UCSD-AML1 (cell line): Measurements from ENCODE around the gene CASP5.
"Not testable (repeated sequence)": the region's sequence is repeated elsewhere in the genome, so short reads cannot be mapped to it uniquely, and the experiment has no call there.

ENCODE experiments used
- DNase-seq: peaks from one replicate; lab custom pipeline; 2025; ENCODE audit not compliant: unreplicated experiment; lab: John Stamatoyannopoulos, UW

Gene CASP5

DNA sequence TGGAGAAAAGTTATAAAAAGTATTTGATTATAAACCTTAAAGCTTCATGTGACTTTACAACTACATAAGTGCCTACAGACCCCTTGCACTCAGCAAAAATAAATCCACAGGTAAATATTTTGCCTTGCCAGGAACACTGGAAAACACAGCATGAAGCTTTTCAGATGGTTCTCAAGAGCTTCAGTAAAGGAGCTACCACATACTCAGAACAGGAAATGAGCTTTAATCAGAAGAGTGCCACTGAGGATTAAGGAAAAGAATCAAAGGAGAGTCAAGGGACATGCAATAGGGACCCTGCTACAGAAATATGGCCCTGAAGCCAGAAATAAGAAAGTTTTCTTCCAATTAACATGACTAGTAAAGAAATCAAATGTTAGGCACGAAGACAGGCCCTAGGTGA is 10.8 kb upstream of the CASP5 start:
- DNase-seq: no peak

DNA sequence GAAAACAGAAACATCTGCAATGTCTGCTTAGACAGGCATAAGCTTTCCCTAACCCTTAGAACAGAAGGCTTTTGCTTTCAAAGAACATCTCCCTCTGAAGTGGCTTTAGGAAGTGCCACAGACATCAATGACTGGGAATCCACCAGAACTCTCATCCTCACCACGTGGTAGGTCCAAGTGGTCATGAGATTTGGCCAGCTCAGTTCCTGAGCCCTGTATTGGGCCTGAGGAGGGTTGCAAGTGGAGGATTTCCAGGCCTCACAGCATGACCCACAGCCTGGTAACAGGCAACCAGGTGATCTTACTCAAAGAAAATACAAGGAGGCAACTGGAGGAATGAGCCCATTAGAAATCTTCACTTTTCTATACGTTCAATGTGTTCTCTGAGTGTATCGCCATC is 10.4 kb upstream of the CASP5 start:
- no peak for DNase-seq

DNA sequence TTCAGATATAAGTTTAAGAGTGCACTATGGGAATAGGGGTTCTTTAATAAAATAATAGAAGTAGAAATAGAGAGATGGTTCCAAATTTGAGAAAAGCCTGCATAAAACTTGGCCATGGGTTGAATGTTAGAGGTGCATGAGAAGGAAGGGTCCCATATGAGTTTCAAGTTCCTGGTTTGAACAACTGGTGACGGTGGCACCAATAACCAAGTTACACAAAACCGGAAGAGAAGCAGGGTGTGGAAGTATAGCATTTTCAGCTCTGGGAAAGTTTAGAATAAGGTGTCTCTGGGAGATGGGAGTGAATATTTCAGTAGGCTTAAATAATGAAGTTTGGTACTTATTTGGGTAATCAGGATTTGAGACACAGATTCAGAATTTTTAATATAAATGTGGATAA is 9.5 kb upstream of the CASP5 start:
- DNase-seq: no peak

DNA sequence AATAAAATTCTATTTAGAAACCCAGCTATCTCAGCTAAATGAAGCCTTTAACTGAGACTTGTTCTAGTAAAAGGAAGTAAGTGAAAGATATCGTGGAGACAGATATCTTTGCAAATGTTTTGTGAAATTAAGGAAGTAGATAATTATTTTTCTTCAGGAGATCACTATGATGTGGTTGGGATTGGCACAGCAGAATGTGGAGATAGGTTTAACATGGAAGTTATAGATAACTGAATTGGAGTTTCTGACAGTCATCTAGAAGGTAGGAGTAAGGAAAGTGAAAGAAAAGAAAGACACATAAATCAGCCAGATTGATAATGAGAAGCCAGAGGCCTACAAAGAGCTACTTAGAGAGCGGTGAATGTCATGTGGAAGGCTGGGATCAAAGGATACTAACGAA is 4.7 kb upstream of the CASP5 start:
- no peak for DNase-seq

DNA sequence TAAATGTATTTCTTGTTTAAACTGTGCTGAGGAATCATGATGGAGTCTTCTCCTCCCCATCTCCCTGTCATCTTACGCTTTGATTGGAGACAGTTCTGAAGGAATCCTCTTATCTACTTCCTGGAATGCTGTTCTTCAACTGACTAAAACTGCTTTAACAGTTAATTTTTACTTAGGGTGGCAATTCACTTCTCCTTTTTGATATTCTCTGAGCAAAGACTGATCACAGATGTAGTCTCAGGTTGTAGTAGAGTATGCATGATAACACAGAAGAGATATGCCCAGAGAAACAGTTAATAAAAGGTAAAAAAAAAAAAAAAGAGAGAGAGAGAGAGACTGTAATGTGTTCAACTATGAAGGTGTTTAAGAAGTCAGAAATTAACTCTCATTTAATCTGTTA is 1.4 kb upstream of the CASP5 start:
- no peak for DNase-seq

DNA sequence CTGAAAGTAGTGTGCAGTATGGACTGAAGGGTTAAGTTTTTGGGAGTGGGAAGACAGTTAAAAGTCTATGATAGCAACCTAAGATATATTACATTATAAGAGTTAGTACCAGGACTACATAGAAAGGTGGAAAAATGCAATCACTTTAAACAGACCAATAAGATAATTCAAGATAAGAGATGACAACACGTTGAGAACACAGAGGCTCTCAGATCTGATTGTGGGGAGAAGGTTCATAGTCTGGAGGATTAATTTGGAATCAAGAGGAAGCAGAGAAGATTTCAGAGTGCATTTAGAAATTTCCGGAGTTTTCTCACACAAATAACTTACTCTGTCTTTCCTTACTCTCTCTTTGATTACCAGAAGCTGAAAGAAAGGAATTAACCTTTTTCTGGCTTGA is 441 bp downstream of the CASP5 start:
- no peak for DNase-seq

DNA sequence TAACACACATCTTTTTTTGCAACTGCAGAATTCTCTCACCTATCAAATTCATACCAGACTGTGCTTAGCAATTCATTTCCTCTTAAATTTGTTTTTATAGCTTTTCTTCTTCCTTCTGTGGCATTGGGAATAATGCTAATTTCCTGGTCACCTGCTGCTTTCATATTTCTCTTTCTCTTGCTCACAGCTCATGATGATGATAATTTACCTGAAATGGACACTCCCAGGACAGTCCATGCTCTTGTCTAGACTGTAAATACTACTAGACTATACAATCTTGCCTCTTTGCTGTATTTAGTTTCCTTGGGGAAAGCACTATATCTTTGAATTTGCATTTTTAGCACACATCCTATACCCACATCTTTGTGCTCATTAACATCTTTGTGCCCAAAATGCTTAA is 15.5 kb downstream of the CASP5 start:
- no peak for DNase-seq

DNA sequence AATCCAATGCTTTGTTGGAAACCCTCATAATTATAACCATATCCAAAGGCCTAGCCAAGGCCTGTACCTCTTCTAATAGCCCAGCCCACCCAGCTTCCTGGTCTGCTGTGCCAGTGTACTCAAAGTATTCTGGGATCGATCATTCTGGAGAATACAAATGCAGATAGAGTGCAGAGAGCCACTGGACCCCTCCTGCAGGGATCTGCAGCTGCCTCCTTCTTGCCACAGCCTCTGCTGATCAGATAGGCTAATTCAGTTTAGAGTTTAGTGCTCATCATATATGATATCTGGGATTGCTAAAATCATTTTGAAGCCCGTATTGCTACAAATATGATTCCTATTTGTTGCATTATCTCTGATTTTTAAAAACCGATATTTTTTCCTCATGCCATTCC is 17.5 kb downstream of the CASP5 start:
- DNase-seq: no peak

DNA sequence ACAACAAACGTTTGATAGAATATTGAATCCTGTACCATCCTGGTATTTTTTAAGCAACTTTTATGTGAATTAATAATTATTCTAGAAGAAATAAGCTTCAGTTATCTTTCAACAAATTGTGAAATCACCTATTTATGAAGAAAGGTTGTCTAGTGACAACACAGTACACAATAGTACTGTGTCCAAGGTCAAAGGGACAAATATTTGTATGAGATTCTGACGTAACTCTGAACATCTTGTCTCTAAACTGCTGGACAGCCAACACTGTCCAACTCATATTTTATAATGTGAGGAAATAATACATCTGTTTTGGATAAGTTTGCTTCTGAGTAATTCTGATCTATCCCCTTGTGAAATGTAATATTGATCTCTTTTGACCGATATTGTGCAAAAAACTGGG is 18.9 kb downstream of the CASP5 start:
- DNase-seq: no peak

DNA sequence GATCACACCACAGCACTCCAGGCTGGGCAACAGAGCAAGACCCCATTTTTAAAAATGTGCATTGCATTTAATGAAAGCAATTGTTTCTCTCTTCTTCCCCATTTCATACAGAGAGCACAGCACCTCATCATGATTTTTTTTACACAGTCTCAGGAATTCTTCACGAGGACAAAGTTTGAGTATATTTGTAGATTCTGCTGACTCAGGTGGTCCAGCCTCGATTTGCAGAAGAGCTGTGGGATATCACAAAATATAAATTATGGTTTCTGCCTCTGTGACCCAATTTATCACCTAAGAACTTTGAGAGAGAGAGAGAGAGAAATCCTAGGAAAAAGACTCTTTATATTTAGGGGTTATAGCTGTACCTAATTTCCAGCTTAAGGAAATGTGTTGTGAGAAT is 19.8 kb downstream of the CASP5 start:
- DNase-seq: no peak

DNA sequence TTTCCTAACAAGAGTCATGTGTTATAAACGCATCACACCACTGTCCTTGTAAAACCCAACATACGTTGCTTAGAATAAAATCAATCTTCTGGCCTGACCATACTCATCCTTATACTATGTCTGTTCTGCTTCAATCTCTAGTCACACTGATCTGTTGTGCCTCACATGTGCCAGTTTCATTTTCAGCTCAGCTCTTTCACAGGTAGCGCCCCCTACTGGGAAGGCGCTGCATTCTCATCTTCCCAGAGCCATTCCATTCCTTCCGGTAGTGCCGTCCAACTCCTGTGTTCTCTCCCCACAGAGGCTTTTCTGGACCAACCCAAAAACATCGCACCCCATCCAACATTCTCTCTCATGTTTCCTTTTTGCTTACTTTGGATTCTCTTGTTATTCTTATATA is 22.2 kb downstream of the CASP5 start:
- DNase-seq: peak; percentile 27

DNA sequence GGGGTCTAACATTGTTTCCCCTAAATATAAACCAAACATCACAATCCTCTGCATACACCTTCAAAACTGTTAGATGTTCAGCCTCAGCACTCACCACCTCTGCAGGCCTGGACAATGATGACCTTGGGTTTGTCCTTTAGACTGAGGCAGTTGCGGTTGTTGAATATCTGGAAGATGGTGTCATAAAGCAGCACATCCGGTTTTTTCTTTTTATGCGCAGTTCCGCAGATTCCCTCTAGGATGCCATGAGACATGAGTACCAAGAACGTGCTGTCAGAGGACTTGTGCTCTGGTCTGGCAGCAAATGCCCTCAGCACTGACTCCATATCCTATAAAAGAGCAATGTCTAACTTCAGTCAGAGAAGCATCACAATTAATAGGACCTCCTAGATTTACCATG is 22.8 kb downstream of the CASP5 start:
- peak; percentile 7 for DNase-seq

DNA sequence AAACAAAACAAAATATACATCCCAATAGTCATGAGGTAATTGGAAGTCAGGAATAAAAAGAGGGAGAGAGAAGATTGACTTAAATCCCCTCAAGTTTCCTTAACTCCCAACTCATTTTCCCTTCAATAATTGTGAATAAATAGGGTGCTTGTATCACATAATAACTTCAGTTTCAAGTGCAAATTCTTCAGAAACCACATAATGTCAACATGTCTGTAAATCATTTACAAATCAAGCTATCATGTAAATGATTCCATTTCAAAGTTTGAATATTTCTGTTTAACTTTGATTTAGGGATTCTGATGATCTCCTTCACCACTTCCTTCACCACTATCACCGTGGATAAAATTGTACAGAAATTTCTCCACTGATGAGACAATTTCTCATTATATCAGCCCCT is 23.2 kb downstream of the CASP5 start:
- no peak for DNase-seq

DNA sequence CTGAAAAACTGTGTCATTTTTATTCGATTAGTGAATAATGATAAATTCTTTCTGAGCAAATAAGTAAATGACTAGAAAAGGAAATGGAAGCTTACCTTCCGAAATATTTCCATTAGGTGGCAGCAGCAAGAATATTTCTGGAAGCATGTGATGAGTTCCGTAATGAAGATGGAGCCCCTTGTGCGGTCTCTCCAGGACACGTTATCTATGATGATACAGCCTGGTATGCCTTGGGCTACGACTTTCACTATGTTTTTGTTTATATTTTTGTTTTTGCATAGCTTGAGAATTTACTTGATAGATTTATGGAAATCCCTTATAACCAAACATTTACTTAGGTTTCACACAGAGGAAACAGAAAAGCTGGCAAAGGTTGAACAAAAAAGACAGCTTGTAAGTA is 25.7 kb downstream of the CASP5 start:
- DNase-seq: no peak

DNA sequence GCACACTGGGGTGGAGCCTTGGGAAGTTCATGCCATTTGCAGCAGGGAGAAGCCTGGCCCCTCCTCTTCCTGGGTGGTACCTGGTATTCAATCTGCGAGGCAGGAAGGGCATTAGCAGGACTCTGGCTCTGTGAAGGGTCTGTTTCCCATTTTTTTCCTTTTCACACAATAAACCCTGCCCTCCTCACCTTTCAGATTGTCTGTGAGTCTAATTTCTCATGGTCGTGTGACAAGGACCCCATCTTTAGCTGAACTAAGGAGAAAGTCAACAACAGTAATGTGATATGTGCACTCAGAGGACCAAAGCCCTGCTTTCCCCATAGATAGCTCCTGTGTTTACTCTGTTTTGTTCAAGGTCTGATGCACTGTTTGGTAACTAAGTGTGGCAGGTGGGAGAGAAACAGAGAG is 28.0 kb downstream of the CASP5 start:
- no peak for DNase-seq

DNA sequence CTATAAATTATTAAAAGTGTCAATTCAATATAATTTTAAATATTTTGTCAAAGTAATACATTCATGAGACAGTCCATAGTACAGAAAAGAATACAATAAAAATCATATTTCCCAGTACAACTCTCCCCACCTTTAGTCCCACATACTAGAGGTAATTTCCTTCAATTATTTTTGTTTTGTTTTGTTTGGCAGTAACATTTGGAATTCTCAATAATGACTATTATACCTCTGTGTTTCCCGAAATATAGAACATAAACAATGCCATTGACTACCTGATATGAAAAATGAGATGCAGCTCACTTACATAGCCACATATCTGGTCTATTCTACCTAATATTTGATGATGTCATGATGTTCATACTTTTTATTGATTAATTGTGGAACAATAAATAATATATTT is 30.2 kb downstream of the CASP5 start:
- DNase-seq: no peak

DNA sequence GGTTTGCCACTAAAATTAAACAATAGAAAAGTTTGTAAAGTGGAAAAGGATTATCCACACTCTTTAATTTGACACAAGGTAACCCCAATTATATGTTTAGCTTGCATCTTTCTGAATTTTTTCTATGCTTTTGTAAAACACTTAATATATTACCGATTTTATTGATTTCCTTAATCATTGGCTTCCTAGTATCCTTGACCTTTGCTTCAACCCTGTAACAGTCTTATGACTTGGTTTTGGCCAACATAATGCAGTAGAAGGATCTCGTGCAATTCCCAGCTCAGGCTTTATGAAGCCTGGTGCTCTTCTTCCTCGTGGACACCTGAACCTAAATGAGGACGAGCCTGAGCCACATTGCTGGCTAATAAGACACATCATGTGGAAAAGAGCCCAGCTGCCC is 31.0 kb downstream of the CASP5 start:
- DNase-seq: no peak

DNA sequence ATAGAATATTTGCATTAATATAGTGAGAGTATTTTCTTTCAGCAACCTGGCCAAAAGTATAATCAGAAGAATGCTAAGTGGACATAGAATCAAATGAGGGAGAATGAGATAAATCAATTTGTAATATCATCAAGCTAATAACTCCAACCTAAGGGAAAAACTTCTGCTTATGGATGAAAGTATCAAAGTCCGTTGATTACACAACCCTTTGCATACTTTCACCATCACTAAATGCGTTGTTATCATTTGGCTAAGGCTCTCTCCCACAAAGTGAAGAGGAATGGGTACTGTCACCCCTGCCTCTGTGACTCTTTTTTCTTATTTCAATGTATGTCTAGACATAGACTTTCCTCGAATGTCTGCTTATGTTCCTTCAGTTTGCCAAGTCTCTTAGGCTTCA is 38.2 kb downstream of the CASP5 start:
- no peak for DNase-seq

DNA sequence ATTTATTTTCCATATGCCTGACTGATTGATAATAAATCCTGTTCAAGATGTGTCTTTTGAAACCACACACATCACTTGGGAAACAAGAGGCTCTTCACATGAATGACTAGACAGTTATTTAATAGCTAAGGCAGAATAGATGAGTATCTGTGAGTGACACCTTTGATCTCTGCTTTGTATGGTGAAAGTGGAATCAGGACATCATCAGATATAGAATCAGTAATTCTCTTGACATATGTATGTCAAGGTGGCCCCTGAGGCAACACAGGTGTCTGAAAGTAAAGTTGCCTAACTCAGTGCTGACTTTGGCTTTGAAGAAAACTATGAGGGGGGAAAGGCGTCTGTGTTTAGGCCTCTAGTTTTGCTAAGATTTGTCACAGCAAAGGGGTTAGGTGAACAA is 43.1 kb downstream of the CASP5 start:
- no peak for DNase-seq

DNA sequence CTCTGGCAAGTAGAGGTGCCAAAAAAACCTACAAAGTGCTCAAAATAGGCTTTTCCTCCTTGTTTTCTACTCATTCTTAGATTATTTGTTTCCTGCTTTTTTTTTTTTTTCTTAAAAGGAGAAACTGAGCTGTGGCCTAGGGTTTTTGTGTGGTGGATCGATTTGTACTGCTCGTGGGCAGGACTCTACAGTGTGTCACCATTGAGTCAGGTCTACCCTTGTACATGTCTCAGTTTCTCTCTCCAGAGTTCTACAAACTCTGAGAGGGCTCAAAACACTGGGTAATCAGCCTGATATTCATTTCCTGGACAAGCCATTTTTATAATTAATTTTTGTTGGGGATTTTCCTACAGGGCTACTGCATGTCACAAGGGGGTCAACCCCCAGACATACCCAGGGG is 49.4 kb downstream of the CASP5 start:
- no peak for DNase-seq

DNA sequence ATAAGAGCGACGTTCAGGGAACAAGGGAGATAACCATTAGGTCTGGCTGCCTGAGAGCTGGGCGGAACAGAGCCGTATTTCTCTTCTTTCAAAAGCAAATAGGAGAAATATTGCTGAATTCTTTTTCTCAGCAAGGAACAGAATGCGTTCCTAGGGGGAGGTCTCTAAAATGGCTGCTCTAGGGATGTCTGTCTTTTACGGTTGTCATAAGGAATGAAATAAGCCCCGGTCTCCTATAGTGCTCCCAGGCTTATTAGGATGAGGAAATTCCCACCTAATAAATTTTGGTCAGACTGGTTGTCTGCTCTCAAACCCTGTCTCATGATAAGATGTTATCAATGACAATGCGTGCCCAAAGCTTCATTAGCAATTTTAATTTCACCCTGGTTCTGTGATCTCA is 50.0 kb downstream of the CASP5 start:
- DNase-seq: not testable (repeated sequence)

DNA sequence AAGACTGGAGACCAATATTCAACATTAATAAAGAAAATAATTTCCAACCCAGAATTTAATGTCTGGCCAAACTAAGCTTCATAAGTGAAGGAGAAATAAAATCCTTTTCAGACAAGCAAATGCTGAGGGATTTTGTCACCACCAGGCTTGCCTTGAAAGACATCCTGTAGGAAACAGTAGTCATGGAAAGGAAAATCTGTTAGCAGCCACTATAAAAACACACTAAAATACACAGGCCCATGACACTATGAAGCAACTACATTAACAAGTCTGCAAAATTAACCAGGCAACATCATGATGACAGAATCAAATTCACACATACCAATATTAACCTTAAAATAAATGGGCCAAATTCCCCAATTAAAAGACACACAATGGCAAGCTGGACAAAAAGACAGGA is 52.2 kb downstream of the CASP5 start:
- DNase-seq: no peak

DNA sequence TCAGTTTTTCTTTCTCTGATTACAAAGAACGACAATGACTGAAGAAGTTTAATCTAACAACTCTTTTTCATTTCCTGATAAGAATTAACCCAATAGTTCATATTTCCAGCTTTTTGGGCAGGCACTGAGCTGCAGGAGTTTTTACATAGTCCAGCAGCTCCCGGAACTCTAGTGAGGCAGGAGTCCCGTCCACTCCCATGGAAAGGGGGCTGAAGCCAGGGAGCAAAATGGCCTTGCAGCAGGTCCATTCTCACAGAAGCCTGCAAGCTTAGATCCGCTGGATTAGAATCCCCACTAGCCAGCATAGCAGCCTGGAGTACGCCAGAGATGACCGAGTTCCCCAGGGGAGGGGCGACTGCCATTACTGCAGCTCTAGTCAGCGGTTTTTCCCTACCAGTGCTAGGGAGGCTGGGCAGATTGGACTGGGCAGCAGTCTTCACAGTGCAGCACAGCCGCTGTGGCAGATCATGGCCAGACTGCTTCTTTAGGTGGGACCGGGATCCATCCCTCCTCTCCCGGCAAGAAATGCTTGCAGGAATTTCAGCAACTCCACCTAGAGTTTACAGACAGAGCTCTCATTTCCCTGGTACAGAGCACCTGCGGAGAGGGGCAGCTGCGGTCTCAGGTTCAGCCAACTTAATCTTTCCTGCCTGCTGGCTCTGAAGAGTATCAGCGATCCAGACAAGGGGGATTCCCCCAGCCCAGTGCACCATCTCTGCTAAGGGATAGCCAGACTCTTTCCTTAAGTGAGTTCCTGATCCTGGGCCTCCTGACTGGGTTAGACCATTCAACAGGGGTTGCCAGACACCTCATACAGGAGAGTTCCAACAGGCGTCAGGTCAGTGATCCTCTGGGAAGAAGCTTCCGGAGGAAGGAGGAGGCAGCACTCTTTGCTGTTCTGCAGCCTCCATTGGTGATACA is 53.9 kb downstream of the CASP5 start:
- DNase-seq: peak; percentile 16
